H9 (cell line): Measurements from ENCODE around the gene MAML1. TPM values are rescaled to one million over a fixed set of nuclear protein-coding genes. Genes with fewer than 3 reads are reported as not detected.

Experiments
- DNase-seq: peaks from one replicate; pipeline ENCODE4 v3.0.0-alpha.2; 2017
- H2AFZ ChIP-seq: one replicate; pipeline ENCODE4 v1.6.1; 2013; ENCODE audit warnings: mild to moderate bottlenecking, low read length, control low read depth, moderate library complexity
- H2AK5ac ChIP-seq: 2 replicates; pipeline ENCODE4 v1.6.1; 2013; ENCODE audit warnings: low read length, control low read depth, mixed read lengths; ENCODE audit not compliant: insufficient read length
- H2BK120ac ChIP-seq: one replicate; pipeline ENCODE4 v1.6.1; 2013; ENCODE audit warnings: low read depth, mild to moderate bottlenecking, low read length, control low read depth, inconsistent platforms; ENCODE audit not compliant: poor library complexity, severe bottlenecking
- H2BK12ac ChIP-seq: 2 replicates; pipeline ENCODE4 v1.6.1; 2013; ENCODE audit warnings: low read length, control low read depth, mixed read lengths, low read depth; ENCODE audit not compliant: insufficient read length
- H2BK15ac ChIP-seq: 2 replicates; pipeline ENCODE4 v1.6.1; 2013; ENCODE audit warnings: low read depth, low read length, control low read depth
- H2BK20ac ChIP-seq: one replicate; pipeline ENCODE4 v1.6.1; 2013; ENCODE audit warnings: low read depth, mild to moderate bottlenecking, low read length, control low read depth, inconsistent platforms; ENCODE audit not compliant: poor library complexity, severe bottlenecking
- H2BK5ac ChIP-seq: 2 replicates; pipeline ENCODE4 v1.6.1; 2013; ENCODE audit warnings: low read length, control low read depth, mixed read lengths; ENCODE audit not compliant: insufficient read length
- H3K14ac ChIP-seq: 2 replicates; pipeline ENCODE4 v1.6.1; 2013; ENCODE audit warnings: low read length, control low read depth; ENCODE audit not compliant: insufficient read depth
- H3K18ac ChIP-seq: 2 replicates; pipeline ENCODE4 v1.6.1; 2013; ENCODE audit warnings: low read depth, mild to moderate bottlenecking, mixed read lengths, low read length, control low read depth; ENCODE audit not compliant: insufficient read length
- H3K23ac ChIP-seq: 2 replicates; pipeline ENCODE4 v1.6.1; 2013; ENCODE audit warnings: low read length, control low read depth, mixed read lengths, low read depth; ENCODE audit not compliant: insufficient read length
- H3K23me2 ChIP-seq: 2 replicates; pipeline ENCODE4 v1.6.1; 2013; ENCODE audit warnings: low read depth, mild to moderate bottlenecking, mixed read lengths, low read length, control low read depth; ENCODE audit not compliant: insufficient read length, poor library complexity, severe bottlenecking
- H3K27ac ChIP-seq: 2 replicates; pipeline ENCODE4 v1.5.1; 2013; ENCODE audit warnings: low read length, control low read depth, mixed read lengths, low read depth; ENCODE audit not compliant: insufficient read length
- H3K27me3 ChIP-seq: 2 replicates; pipeline ENCODE4 v1.6.1; 2013; ENCODE audit warnings: low read length, control low read depth, inconsistent platforms; ENCODE audit not compliant: insufficient read depth
- H3K4ac ChIP-seq: 2 replicates; pipeline ENCODE4 v1.6.1; 2013; ENCODE audit warnings: low read depth, mild to moderate bottlenecking, control low read depth, inconsistent platforms, low read length, moderate library complexity
- H3K4me1 ChIP-seq: 2 replicates; pipeline ENCODE4 v1.6.1; 2013; ENCODE audit warnings: low read length, control low read depth, inconsistent platforms; ENCODE audit not compliant: insufficient read depth
- H3K4me2 ChIP-seq: 2 replicates; pipeline ENCODE4 v1.6.1; 2013; ENCODE audit warnings: low read length, control low read depth, mixed read lengths; ENCODE audit not compliant: insufficient read length, insufficient read depth
- H3K56ac ChIP-seq: 2 replicates; pipeline ENCODE4 v1.6.1; 2013; ENCODE audit warnings: low read depth, mild to moderate bottlenecking, mixed read lengths, low read length, control low read depth; ENCODE audit not compliant: insufficient read length
- H3K79me1 ChIP-seq: 2 replicates; pipeline ENCODE4 v1.6.1; 2013; ENCODE audit warnings: low read depth, mild to moderate bottlenecking, moderate library complexity, low read length, control low read depth, inconsistent platforms; ENCODE audit not compliant: insufficient read depth, poor library complexity, severe bottlenecking
- H3K79me2 ChIP-seq: 2 replicates; pipeline ENCODE4 v1.6.1; 2013; ENCODE audit warnings: low read length, control low read depth, inconsistent platforms; ENCODE audit not compliant: insufficient read depth
- H3K9ac ChIP-seq: 2 replicates; pipeline ENCODE4 v1.6.1; 2013; ENCODE audit warnings: low read length, control low read depth, mixed read lengths; ENCODE audit not compliant: insufficient read length; ENCODE audit errors: extremely low read depth
- H3K9me3 ChIP-seq: one replicate; pipeline ENCODE4 v1.6.1; 2013; ENCODE audit warnings: low read depth, low read length, inconsistent platforms; ENCODE audit not compliant: control insufficient read depth
- H3T11ph ChIP-seq: one replicate; pipeline ENCODE4 v1.6.1; 2013; ENCODE audit warnings: mild to moderate bottlenecking, low read length, control low read depth, inconsistent platforms
- H4K20me1 ChIP-seq: one replicate; pipeline ENCODE4 v1.6.1; 2013; ENCODE audit not compliant: control insufficient read depth, insufficient read length, insufficient read depth
- H4K5ac ChIP-seq: 2 replicates; pipeline ENCODE4 v1.6.1; 2013; ENCODE audit warnings: low read depth, mild to moderate bottlenecking, mixed read lengths, low read length, control low read depth; ENCODE audit not compliant: insufficient read length
- H4K8ac ChIP-seq: replicated peaks from 2 replicates; pipeline ENCODE4 v1.6.1; 2013; ENCODE audit warnings: low read length, control low read depth, mixed read lengths, low read depth; ENCODE audit not compliant: insufficient read length
- H4K91ac ChIP-seq: 2 replicates; pipeline ENCODE4 v1.6.1; 2013; ENCODE audit warnings: low read depth, mild to moderate bottlenecking, moderate library complexity, mixed read lengths, low read length, control low read depth; ENCODE audit not compliant: insufficient read length
- H3K27ac Mint-ChIP-seq, 3 experiments: 2 replicates in 2 of 3; 3 replicates in 1 of 3; pipeline ENCODE4 v1.8.0; 2020 to 2021; ENCODE audit warnings: mixed read lengths in 3 of 3, mild to moderate bottlenecking in 1 of 3, moderate library complexity in 1 of 3
- H3K27me3 Mint-ChIP-seq: 2 replicates; pipeline ENCODE4 v1.8.0; 2021; ENCODE audit warnings: low read depth, mild to moderate bottlenecking, moderate library complexity, mixed read lengths
- H3K36me3 Mint-ChIP-seq, 3 experiments: 2 replicates in 2 of 3; 3 replicates in 1 of 3; pipeline ENCODE4 v1.8.0; 2020 to 2021; ENCODE audit warnings: low read depth in 3 of 3, mixed read lengths in 3 of 3; ENCODE audit not compliant: insufficient read depth in 1 of 3
- H3K4me1 Mint-ChIP-seq, 2 experiments: 2 replicates each; pipeline ENCODE4 v1.8.0; 2020; ENCODE audit warnings: mixed read lengths in 2 of 2
- H3K4me3 Mint-ChIP-seq, 2 experiments: 2 replicates in 1 of 2; 3 replicates in 1 of 2; pipeline ENCODE4 v1.8.0; 2020 to 2021; ENCODE audit warnings: mild to moderate bottlenecking in 2 of 2, mixed read lengths in 2 of 2, moderate library complexity in 1 of 2
- H3K9me3 Mint-ChIP-seq, 2 experiments: 2 replicates in 1 of 2; 3 replicates in 1 of 2; pipeline ENCODE4 v1.8.0; 2020; ENCODE audit warnings: mild to moderate bottlenecking in 2 of 2, mixed read lengths in 2 of 2, moderate library complexity in 1 of 2
- WGBS: extraction: QIAGEN DNeasy Blood & Tissue Kit; methylation state at CpG from one replicate; pipeline ENCODE4 v1.1.7; 2013; ENCODE audit warnings: missing lambda C conversion rate, low lambda C conversion rate, mixed read lengths; ENCODE audit not compliant: insufficient read length; ENCODE audit errors: extremely low coverage; 5-methylcytosine and 5-hydroxymethylcytosine counted together
- total RNA-seq: library from RNA; stranded (reverse); gene quantifications from 2 replicates; pipeline ENCODE4 v1.2.1, GENCODE V29; 2021
- TF ChIP-seq, protein P1 (sequence below): fragments of 200-600 bp; sonication (generic); conservative IDR thresholded peaks from 3 replicates; pipeline ENCODE4 v1.8.0; 2021; ENCODE audit warnings: antibody characterized with exemption, mild to moderate bottlenecking

Gene MAML1
- total RNA-seq, 1 experiment from 2014 or later = 50.8 TPM

DNA sequence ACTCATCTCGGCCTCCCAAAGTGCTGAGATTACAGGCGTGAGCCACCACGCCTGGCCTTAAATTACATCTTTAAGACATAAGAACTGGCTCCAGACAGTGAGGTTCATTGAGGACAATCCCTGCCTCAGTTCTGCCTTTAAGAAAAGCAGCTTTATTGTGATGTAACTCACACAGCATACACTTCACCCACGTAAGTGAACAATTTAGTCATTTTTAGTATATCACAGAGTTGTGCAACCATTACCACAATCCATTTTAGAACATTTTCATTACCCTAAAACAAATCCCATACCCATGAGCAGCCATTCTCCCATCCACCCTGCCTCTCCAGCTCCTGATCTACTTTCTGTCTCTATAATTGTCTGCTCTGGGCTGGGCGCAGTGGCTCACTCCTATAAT, 37.2 kb downstream of the MAML1 start:
- H2AK5ac ChIP-seq = no peak overlapping the region
- TF ChIP-seq, protein P1, sequence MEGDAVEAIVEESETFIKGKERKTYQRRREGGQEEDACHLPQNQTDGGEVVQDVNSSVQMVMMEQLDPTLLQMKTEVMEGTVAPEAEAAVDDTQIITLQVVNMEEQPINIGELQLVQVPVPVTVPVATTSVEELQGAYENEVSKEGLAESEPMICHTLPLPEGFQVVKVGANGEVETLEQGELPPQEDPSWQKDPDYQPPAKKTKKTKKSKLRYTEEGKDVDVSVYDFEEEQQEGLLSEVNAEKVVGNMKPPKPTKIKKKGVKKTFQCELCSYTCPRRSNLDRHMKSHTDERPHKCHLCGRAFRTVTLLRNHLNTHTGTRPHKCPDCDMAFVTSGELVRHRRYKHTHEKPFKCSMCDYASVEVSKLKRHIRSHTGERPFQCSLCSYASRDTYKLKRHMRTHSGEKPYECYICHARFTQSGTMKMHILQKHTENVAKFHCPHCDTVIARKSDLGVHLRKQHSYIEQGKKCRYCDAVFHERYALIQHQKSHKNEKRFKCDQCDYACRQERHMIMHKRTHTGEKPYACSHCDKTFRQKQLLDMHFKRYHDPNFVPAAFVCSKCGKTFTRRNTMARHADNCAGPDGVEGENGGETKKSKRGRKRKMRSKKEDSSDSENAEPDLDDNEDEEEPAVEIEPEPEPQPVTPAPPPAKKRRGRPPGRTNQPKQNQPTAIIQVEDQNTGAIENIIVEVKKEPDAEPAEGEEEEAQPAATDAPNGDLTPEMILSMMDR = no peak
- Mint-ChIP-seq H3K9me3 (no peaks in the 10 kb centered on the region), H3K4me1 (peaks cover 2 to 5% of the 10 kb centered on the region in 2 experiments; a peak in 1 of 4 replicates), H3K4me3 (no peak overlapping the region), H3K27ac (no peak overlapping the region), H3K27me3 (no peaks in the 10 kb centered on the region), H3K36me3 (peaks cover 52 to 91% (median 87%) of the 10 kb centered on the region in 3 experiments; a peak in 6 of 7 replicates)
- no peak overlapping the region for H4K91ac ChIP-seq
- no peak overlapping the region for H2AFZ ChIP-seq
- no peak overlapping the region for H3K4ac ChIP-seq
- no peak overlapping the region for H3K27ac ChIP-seq
- no peaks in the 10 kb centered on the region for H3K9me3 ChIP-seq
- no peaks in the 10 kb centered on the region for H3K4me1 ChIP-seq
- peaks cover 2% of the 10 kb centered on the region for H4K20me1 ChIP-seq
- no peaks in the 10 kb centered on the region for H3K23me2 ChIP-seq
- no peak overlapping the region for H3K18ac ChIP-seq
- H2BK12ac ChIP-seq = no peak overlapping the region
- H3K27me3 ChIP-seq = no peaks in the 10 kb centered on the region
- H3K79me2 ChIP-seq = peaks cover 4% of the 10 kb centered on the region; the same call in 1 of the 2 replicates
- H3K79me1 ChIP-seq = peaks cover 5% of the 10 kb centered on the region
- H3K4me2 ChIP-seq = no peak overlapping the region
- H2BK5ac ChIP-seq = no peak overlapping the region
- WGBS = no CpG with 5 or more reads among the region's 5 CpGs
- no peak overlapping the region for H4K5ac ChIP-seq
- H3T11ph ChIP-seq = no peak overlapping the region
- no peak for DNase-seq
- no peak overlapping the region for H3K9ac ChIP-seq
- H4K8ac ChIP-seq = no peak overlapping the region
- H3K56ac ChIP-seq = no peak overlapping the region
- no peak overlapping the region for H3K14ac ChIP-seq
- no peak overlapping the region for H2BK120ac ChIP-seq
- no peak overlapping the region for H2BK15ac ChIP-seq
- no peak overlapping the region for H3K23ac ChIP-seq
- H2BK20ac ChIP-seq = no peak overlapping the region
